Embryonic facial prominence (tissue), 1 donor: ENCODE results near the gene GPR15LG.
"Not testable (repeated sequence)": the region's sequence is repeated elsewhere in the genome, so short reads cannot be mapped to it uniquely, and the experiment has no call there.

Source experiments
- DNase-seq: peaks from one replicate; pipeline ENCODE4 v3.0.0-alpha.2; 2016; ENCODE audit errors: extremely low spot score

The GPR15LG gene

GRCh38 chr10:84173501-84173929, at the start of gene GPR15LG:
TSS of gene GPR15LG (plus strand) at chr10:84173801. CDS start at chr10:84173852, 51 bp downstream.
- DNase-seq: no peak

DNA sequence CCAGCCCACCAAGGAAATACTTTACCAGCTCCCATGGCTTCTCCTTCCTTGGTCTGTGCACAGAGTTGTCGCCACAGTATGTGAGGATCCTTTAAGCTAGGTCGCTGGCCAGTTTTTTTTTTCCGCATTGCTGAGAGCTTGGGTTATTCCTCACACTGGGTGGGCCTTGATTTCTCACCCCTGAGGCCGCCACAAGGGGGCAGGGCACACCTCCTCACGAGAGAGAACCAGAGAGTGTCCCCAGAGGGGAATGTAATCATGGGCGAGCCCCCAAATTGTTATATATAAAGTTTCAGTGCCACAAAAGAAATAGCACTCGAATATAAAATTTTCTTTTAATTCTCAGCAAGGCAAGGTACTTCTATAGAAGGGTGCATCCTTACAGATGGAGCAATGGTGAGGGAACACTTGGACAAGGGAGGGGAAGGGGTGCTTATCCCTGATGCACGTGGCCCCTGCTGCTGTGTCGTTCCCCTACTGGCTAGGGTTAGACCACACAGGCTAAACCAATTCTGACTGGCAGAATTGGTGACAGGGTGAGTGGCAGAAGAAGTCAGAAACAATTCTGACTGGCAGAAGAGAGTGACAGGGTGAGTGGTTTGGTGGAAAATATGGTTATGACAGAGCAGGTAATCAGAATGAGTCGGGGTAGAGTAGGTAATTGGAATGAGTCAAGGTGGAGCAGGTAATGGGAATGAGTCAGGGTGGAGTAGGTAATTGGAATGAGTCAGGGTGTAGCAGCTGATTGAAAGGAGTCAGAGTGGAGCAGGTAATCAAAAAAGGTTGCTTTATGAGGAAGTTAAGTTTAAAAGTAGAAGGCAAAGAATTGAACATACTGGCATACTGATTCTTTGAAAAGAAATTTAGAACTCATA, 47.5 kb upstream of the GPR15LG start:
- not testable (repeated sequence) for DNase-seq

DNA sequence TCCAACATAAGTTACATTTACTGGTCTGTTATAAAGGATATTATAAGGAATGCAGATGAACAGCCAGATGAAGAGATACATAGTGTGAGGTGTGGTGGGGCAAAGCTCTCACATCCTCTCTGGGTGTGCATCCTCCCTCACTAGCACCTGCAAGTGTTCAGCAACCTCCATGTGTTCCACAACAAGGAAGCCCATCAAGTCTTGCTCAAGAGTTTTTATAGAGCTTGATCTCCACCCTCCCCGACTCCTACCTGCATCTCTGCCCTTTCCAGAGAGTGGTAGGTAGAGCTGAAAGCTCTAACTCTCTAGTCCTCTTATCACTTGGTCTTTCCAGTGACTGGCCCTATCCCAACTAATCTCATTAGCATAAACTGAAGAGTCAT, 46.8 kb upstream of the GPR15LG start:
- no peak for DNase-seq

GRCh38 chr10:84135836-84136235, 37.8 kb upstream of the GPR15LG start:
- no peak for DNase-seq

- no peak for DNase-seq
These were observed 35.8 kb upstream of the GPR15LG start for GRCh38 chr10:84137811-84138210.

DNA sequence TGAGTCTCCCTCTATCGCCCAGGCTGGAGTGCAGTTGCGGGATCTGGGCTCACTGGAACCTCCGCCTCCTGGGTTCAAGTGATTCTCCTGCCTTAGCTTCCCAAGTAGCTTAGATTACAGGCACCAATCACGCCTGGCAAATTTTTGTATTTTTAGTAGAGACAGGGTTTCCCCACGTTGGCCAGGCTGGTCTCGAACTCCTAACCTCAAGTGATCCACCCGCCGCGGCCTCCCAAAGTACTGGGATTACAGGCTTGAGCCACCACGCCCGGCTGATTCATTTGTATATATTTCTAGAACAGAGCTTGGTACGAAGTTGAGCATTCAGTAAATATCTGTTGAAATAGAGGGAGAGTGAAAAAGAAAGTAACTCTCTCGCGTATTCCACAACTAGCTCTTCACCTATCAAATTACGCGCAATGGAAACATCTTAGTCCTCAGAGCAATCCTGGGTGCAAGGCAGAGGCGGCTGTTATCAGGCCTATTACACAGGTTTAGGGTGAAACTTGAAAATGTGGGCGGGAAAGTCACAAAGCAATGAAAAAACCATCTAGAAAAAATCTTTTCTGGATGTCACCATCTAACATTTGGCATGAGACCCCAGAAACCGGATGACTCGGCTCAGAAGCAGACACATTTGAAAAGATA, 35.0 kb upstream of the GPR15LG start:
- no peak for DNase-seq

- peak; percentile 96 for DNase-seq
These were observed 34.2 kb upstream of the GPR15LG start, which contains the start of gene GHITM for GRCh38 chr10:84139126-84140035. TSS of gene GHITM (plus strand) at chr10:84139509. CDS start at chr10:84141501, 1,992 bp downstream.

GRCh38 chr10:84140036-84140379, 33.6 kb upstream of the GPR15LG start:
- no peak for DNase-seq

DNA sequence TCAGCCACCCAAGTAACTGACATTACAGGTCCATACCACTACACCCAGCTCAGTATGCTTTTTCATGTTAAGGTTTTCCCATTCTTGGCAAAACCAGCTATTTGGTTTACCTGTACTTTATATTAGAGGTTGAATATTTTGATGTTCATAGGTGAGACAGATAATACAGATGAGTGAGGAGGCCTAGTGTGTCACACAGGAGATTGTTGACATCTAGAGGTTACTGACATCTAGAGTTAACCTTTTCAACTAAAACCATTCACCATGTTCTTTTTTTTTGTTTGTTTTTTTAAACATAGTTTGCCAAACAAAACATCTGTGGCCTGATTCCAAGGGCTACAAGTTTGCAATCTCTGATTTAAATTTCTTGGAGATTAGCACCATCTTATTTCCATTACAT, 26.3 kb upstream of the GPR15LG start:
- no peak for DNase-seq

DNA sequence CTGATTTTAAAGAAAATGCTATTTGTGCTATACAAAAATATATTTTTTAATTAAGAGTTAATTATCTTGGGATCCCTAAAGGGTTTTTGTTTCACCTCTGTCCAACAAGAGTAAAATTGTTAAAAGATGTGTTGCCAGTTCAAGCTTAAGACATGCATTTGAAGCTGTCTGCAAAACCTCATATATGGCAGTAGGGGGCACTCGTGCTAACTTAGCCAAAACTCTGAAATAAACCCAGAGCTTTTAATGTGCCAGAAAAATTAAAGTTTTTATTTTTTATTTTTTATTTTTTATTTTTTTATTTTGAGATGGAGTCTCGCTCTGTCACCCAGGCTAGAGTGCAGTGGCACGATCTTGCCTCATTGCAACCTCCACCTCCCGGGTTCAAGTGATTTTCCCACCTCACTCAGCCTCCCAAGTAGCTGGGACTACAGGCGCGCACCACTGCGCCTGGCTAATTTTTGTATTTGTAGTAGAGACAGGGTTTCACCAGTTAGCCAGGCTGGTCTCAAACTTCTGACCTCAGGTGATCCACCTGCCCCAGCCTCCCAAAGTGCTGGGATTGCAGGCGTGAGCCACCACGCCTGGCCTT, 25.5 kb upstream of the GPR15LG start:
- DNase-seq: not testable (repeated sequence)

DNA sequence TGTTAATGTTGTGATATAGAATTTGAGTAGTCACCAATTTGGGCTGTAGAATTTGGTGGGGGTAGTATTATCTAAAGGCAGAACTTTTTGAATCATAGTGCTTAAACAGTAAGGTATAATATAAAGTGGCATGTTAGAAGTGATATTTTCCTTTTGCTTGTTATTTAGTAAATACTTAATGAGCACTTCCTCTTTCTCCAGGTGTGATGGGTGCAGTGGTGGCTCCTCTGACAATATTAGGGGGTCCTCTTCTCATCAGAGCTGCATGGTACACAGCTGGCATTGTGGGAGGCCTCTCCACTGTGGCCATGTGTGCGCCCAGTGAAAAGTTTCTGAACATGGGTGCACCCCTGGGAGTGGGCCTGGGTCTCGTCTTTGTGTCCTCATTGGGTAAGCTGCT, 23.7 kb upstream of the GPR15LG start:
- DNase-seq: no peak

- no peak for DNase-seq
These were observed 20.8 kb upstream of the GPR15LG start for GRCh38 chr10:84152769-84153168.

DNA sequence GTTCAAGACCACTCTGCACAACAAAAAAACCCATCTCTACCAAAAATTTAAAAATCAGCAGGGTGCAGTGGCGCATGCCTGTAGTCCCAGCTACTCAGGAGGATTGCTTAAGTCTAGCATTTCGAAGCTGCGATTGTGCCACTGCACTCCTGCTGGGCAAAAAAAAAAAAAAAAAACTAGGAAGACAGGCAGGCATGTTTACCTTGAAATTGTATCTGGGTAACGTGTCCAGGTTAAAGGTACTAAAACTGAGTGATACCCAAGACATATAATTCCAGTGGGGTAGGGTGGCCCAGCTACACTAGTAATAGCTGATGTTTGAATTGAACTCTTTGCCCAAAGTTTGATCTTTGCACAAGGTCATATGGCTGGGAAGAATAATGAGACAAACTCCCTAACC, 18.1 kb upstream of the GPR15LG start:
- DNase-seq: no peak

DNA sequence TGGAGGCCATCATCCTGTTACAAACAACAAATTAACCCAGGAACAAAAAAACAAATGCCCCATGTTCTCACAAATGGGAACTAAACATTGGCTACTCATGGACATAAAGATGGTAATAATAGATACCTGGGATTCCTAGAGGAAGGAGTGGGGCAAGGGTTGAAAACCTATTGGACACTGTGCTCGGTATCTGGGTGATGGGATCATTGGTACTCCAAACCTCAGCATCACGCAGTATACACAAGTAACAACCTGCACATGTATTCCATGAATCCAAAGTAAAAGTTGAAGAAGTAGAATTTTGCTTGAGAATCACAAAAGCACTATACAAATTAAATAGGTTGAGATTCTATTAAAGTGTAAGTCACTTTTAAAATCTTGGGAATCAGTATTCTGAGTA, 17.6 kb upstream of the GPR15LG start:
- no peak for DNase-seq

DNA sequence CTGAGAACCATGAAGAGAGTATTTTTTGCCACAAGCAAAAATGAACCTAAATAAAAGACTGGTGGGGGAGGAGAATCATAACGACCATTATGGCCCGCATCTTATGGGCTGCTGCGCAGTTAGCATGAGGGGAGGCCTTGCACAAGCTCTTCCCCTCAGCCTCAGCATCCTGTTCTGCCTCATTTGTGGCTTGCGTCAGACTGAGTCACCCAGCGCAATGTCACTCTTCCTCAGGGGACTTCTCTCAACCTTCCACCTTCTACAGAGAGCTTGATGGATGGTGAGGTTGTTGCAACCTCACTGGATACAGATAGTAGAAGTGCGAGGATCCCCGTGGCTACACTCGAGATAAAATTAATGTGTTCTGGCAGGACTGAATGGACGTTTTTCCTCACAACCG, 16.8 kb upstream of the GPR15LG start:
- no peak for DNase-seq

DNA sequence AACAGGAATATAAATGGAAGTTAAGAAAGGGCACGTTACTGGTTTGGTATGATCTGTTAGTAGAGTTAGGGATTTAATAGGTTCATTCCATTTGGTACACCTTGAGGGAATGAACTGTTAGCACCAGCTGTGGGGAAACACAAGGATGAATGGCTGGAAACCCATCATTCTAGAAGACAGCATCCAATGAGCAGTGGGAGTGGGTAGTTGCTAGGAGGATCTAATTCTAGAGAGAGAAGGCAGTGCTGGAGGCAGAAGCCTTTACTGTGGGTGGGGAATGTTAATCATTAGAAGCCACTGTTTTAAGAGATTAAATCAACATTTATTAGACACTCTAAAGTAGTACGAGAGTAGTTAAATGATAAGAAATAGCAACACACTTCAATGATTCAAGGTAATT, 15.5 kb upstream of the GPR15LG start:
- no peak for DNase-seq

GRCh38 chr10:84158550-84158949, 15.1 kb upstream of the GPR15LG start:
- no peak for DNase-seq

DNA sequence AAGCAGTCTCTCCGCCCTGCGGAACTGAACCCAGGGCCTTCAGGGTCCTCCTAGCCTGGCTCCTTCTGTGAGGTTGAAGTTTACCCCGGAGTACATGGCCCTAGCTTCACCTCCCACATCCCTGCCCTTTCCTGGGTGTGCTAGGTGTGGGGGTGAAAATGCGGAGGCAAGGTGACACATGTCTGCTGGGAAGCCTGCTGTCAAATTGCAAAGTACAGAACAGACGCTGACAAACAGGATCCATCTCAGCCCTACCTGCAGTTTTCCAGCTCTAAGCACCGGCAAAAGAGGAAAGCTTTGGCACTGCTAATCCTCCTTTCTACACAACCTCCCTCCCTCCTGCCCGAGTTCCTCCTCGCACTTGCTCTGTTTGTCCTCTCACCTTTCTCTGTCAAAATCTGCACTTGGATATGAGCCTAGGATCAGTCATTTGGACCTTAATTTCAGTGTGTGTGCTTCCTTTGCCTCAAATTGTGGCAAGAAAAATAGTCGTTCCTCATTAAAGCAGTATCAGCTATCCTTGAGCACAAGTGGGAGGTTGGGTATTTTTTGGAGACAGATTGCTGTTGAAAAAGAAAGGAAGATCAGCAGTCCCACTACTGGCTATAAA, 14.4 kb upstream of the GPR15LG start:
- no peak for DNase-seq

DNA sequence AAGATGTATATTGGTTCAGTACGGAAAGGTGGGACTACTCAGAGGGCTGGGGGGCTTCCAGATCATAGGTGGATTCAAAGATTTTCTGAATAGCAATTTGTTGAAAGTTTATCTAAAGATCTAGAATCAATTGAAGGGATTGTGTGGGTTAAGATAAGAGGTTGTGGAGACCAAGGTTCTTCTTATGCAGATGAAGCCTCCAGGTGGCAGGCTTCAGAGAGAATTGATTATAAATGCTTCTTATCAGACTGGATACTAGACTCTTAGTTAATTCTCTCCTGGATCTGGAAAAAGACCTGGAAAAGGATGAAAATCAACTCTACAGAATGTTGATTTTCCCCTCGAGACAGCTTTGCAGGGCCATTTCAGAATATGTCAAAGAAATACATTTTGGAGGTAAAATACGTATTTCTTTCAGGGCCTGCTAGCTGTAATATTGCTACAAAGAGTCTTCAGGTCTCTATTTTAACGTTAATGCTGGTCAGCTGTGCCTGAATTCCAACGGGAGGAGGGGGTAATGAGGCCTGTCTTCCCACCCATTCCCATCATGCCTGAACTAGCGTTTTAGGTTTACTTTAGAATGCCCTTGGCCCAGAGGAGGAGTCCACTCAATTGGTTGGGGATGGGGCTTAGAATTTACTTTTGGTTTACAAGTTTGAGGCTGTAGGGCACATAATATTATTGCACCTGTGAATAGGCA, 12.8 kb upstream of the GPR15LG start:
- DNase-seq: no peak

GRCh38 chr10:84163996-84164395, 9.6 kb upstream of the GPR15LG start:
- DNase-seq: no peak

- DNase-seq: no peak
These were observed 9.2 kb upstream of the GPR15LG start for GRCh38 chr10:84164442-84164841.
